Uterus (tissue), 2 donors: ENCODE data around the gene BIK.

Source experiments
- CTCF ChIP-seq, 4 experiments: fragments of 200-600 bp in 2 of 4; fragments of 450-650 bp in 2 of 4; sonication (generic) in 2 of 4; IDR thresholded peaks; one replicate each; pipeline ENCODE4 v1.5.1; 2016 to 2019; ENCODE audit warnings: antibody characterized with exemption in 4 of 4, mild to moderate bottlenecking in 2 of 4, moderate library complexity in 1 of 4
- POLR2A ChIP-seq, 2 donors: fragments of 450-650 bp; IDR thresholded peaks; one replicate each; pipeline ENCODE4 v1.6.1; 2016; ENCODE audit warnings: antibody characterized with exemption in 2 of 2, mild to moderate bottlenecking in 1 of 2, moderate library complexity in 1 of 2

- TF ChIP-seq CTCF (IDR thresholded peaks at IDR 0.05) = no peak
- no peak for TF ChIP-seq POLR2A (IDR thresholded peaks at IDR 0.05)
Observed at GRCh38 chr22:43150731-43151206, 40.2 kb downstream of the BIK start.
